ENCODE measurements around the gene CHL1. TPM values are rescaled to one million over a fixed set of nuclear protein-coding genes. Genes with fewer than 3 reads are reported as not detected.

Gene CHL1
- total and polyA plus RNA-seq, 2 of the 8 experiments (the other 6 are each of a cell fraction or from before 2014, with no cell fraction given): 0.05 to 0.99 TPM

DNA sequence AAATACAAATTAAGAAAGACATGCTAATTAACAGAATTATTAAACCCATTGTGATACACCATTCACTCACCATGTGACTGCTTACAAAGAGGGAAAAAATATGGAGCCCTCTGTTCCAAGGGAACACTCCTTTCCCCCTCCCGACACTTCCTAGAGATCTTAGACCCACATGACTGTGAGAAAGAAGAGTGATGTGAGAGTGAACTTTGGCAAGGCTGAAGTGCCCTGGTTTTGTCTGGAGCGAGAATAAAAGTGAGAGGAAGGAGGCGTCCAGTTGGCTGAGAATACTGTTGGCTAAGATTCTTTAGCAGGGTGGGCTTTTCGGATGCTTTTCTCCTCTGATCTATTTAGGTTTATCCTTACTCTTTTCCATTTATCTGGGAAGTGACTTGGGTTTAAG, 14.1 kb downstream of the CHL1 start (continued):
- TF ChIP-seq, protein P1, sequence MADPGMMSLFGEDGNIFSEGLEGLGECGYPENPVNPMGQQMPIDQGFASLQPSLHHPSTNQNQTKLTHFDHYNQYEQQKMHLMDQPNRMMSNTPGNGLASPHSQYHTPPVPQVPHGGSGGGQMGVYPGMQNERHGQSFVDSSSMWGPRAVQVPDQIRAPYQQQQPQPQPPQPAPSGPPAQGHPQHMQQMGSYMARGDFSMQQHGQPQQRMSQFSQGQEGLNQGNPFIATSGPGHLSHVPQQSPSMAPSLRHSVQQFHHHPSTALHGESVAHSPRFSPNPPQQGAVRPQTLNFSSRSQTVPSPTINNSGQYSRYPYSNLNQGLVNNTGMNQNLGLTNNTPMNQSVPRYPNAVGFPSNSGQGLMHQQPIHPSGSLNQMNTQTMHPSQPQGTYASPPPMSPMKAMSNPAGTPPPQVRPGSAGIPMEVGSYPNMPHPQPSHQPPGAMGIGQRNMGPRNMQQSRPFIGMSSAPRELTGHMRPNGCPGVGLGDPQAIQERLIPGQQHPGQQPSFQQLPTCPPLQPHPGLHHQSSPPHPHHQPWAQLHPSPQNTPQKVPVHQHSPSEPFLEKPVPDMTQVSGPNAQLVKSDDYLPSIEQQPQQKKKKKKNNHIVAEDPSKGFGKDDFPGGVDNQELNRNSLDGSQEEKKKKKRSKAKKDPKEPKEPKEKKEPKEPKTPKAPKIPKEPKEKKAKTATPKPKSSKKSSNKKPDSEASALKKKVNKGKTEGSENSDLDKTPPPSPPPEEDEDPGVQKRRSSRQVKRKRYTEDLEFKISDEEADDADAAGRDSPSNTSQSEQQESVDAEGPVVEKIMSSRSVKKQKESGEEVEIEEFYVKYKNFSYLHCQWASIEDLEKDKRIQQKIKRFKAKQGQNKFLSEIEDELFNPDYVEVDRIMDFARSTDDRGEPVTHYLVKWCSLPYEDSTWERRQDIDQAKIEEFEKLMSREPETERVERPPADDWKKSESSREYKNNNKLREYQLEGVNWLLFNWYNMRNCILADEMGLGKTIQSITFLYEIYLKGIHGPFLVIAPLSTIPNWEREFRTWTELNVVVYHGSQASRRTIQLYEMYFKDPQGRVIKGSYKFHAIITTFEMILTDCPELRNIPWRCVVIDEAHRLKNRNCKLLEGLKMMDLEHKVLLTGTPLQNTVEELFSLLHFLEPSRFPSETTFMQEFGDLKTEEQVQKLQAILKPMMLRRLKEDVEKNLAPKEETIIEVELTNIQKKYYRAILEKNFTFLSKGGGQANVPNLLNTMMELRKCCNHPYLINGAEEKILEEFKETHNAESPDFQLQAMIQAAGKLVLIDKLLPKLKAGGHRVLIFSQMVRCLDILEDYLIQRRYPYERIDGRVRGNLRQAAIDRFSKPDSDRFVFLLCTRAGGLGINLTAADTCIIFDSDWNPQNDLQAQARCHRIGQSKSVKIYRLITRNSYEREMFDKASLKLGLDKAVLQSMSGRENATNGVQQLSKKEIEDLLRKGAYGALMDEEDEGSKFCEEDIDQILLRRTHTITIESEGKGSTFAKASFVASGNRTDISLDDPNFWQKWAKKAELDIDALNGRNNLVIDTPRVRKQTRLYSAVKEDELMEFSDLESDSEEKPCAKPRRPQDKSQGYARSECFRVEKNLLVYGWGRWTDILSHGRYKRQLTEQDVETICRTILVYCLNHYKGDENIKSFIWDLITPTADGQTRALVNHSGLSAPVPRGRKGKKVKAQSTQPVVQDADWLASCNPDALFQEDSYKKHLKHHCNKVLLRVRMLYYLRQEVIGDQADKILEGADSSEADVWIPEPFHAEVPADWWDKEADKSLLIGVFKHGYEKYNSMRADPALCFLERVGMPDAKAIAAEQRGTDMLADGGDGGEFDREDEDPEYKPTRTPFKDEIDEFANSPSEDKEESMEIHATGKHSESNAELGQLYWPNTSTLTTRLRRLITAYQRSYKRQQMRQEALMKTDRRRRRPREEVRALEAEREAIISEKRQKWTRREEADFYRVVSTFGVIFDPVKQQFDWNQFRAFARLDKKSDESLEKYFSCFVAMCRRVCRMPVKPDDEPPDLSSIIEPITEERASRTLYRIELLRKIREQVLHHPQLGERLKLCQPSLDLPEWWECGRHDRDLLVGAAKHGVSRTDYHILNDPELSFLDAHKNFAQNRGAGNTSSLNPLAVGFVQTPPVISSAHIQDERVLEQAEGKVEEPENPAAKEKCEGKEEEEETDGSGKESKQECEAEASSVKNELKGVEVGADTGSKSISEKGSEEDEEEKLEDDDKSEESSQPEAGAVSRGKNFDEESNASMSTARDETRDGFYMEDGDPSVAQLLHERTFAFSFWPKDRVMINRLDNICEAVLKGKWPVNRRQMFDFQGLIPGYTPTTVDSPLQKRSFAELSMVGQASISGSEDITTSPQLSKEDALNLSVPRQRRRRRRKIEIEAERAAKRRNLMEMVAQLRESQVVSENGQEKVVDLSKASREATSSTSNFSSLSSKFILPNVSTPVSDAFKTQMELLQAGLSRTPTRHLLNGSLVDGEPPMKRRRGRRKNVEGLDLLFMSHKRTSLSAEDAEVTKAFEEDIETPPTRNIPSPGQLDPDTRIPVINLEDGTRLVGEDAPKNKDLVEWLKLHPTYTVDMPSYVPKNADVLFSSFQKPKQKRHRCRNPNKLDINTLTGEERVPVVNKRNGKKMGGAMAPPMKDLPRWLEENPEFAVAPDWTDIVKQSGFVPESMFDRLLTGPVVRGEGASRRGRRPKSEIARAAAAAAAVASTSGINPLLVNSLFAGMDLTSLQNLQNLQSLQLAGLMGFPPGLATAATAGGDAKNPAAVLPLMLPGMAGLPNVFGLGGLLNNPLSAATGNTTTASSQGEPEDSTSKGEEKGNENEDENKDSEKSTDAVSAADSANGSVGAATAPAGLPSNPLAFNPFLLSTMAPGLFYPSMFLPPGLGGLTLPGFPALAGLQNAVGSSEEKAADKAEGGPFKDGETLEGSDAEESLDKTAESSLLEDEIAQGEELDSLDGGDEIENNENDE (IDR thresholded peaks at IDR 0.05; ENCODE audit: insufficient replicate concordance, low read length): no peak
- TF ChIP-seq CBX8 (IDR thresholded peaks at IDR 0.05; ENCODE audit: borderline replicate concordance, low read depth, low read length) (no peak), SIN3A (conservative IDR thresholded peaks at IDR 0.05 in 1 of 2, IDR thresholded peaks at IDR 0.05 in 1 of 2; ENCODE audit: low read depth in 1 of 2, low read length in 2 of 2) (no peak), TCF12 (IDR thresholded peaks at IDR 0.05; ENCODE audit: low read depth, low read length) (no peak), SP4 (IDR thresholded peaks at IDR 0.05; ENCODE audit: low read length) (no peak), GTF2F1 (IDR thresholded peaks at IDR 0.05; ENCODE audit: borderline replicate concordance, low read depth, low read length) (no peak), RXRA (IDR thresholded peaks at IDR 0.05; ENCODE audit: insufficient read depth, low read depth, low read length) (no peak)
